Heart left ventricle (tissue), 16 donors: ENCODE results near the gene TOP3B. TPM values are rescaled to one million over a fixed set of nuclear protein-coding genes. Genes with fewer than 3 reads are reported as not detected.
"Not testable (repeated sequence)": the region's sequence is repeated elsewhere in the genome, so short reads cannot be mapped to it uniquely, and the experiment has no call there.

ENCODE experiments used
- ATAC-seq, 4 donors: fragments of 200-7000 bp; cut with Tn5 transposase; one replicate each; pipeline ENCODE4 v1.9.1; 2020 to 2022; ENCODE audit warnings: moderate library complexity in 4 of 4, mild to moderate bottlenecking in 3 of 4, moderate number of reproducible peaks in 1 of 4
- DNase-seq, 5 donors: peaks; one replicate each; pipeline ENCODE4 v3.0.0-alpha.2; 2020
- H3K27ac ChIP-seq, 12 donors: fragments of 200-600 bp; sonication (generic) in 4 of 12; one replicate each; pipeline versions ENCODE4 v1.5.0 to v1.8.0; 2016 to 2022; ENCODE audit warnings: mild to moderate bottlenecking in 2 of 12
- H3K27me3 ChIP-seq, 9 donors: fragments of 200-600 bp; sonication (generic) in 2 of 9; one replicate each; pipeline versions ENCODE4 v1.5.1 to v1.8.0; 2016 to 2022; ENCODE audit warnings: mild to moderate bottlenecking in 3 of 9
- H3K36me3 ChIP-seq, 9 donors: fragments of 200-600 bp; sonication (generic) in 2 of 9; one replicate each; pipeline versions ENCODE4 v1.5.0 to v1.8.0; 2018 to 2022; ENCODE audit warnings: mild to moderate bottlenecking in 2 of 9
- H3K4me1 ChIP-seq, 12 donors: fragments of 200-600 bp; sonication (generic) in 4 of 12; one replicate each; pipeline versions ENCODE4 v1.5.0 to v1.8.0; 2016 to 2022; ENCODE audit warnings: mild to moderate bottlenecking in 3 of 12
- H3K4me3 ChIP-seq, 12 donors: fragments of 200-600 bp; sonication (generic) in 4 of 12; one replicate each; pipeline versions ENCODE4 v1.5.0 to v1.8.0; 2017 to 2022; ENCODE audit warnings: mild to moderate bottlenecking in 9 of 12, moderate library complexity in 4 of 12
- H3K9me3 ChIP-seq, 12 donors: fragments of 200-600 bp; sonication (generic) in 4 of 12; one replicate each; pipeline versions ENCODE4 v1.5.0 to v1.8.0; 2016 to 2022; ENCODE audit warnings: mild to moderate bottlenecking in 1 of 12
- POLR2A ChIP-seq, 2 donors: fragments of 450-650 bp; IDR thresholded peaks; one replicate each; pipeline ENCODE4 v1.6.1; 2017; ENCODE audit warnings: antibody characterized with exemption in 2 of 2, mild to moderate bottlenecking in 2 of 2, moderate library complexity in 2 of 2
- WGBS, 4 donors: extraction: QIAGEN DNeasy Blood & Tissue Kit in 2 of 4; methylation state at CpG; one replicate each; pipeline versions ENCODE4 v1.1.5 to v1.1.7; 2013 to 2018; 5-methylcytosine and 5-hydroxymethylcytosine counted together
- intact Hi-C, 10 donors: fragments of 100-400 bp; cut with DNase I; formaldehyde crosslinking; loops; one replicate each; pipeline versions ENCODE4 v1.11.1 to v1.14.2; 2022
- polyA plus RNA-seq, 2 donors: library from polyadenylated mRNA; stranded (reverse); fragments of 200-250 nt; gene quantifications; one replicate each; pipeline ENCODE4 v1.2.3, GENCODE V29; 2013
- total RNA-seq, 9 donors: library from RNA; depleted of rRNA in 2 of 9; stranded (reverse); fragments of >200 nt in 2 of 9; fragmentation: NEBNext Ultra II Directional in 3 of 9; extraction: Animal tissue kit (Norgen Biotek cat#: 25700) in 3 of 9; gene quantifications; one replicate each; pipeline versions ENCODE4 v1.1.0 to v1.2.4, GENCODE V29; 2016 to 2023
- TF ChIP-seq, protein P1 (sequence below), 12 donors: fragments of 200-600 bp; sonication (generic) in 4 of 12; IDR thresholded peaks; one replicate each; pipeline versions ENCODE4 v1.5.0 to v1.8.0; 2018 to 2022; ENCODE audit warnings: antibody characterized with exemption in 12 of 12, mild to moderate bottlenecking in 5 of 12
- donor health status: ischemic (EF 13 %, LVEDD 7.1; RV severe dilation, severe dysfunction).
- donor health status: healthy with polysubstance abuse.
- donor health status: DM: no; HTN: yes; CAD: no.
- donor health status: DM: no; HTN: no; CAD: no.
- donor health status: ischemic (EF 25% LVEDD 6.9; RV normal size, moderate dysfunction).
- donor health status: ischemic (EF 25% LVEDD 5.7; RV mildly dilated, moderate dysfunction).
- donor health status: healthy.
- donor health status: DM: yes; HTN: yes; CAD: no.
- donor health status: ischemic (EF 35%, LVEDD 5.7; RV mildly dilated, moderate dysfunction).
- donor health status: nonischemic (EF 11% LVEDD 7.7; RV severe dilation, severe dysfunction).
- donor health status: DM: yes; HTN: yes; CAD: no.
- donor health status: PGD.
- donor health status: ischemic (EF 29% LVEDD 5.4; RV normal size, mild dysfunction).
- donor health status: nonischemic (EF 23%, LVEDD 6.1; RV moderate dilation, normal function).

TOP3B gene
- total and polyA plus RNA-seq, 11 donors = 9.5 to 12.9 (median 11.1) TPM

DNA sequence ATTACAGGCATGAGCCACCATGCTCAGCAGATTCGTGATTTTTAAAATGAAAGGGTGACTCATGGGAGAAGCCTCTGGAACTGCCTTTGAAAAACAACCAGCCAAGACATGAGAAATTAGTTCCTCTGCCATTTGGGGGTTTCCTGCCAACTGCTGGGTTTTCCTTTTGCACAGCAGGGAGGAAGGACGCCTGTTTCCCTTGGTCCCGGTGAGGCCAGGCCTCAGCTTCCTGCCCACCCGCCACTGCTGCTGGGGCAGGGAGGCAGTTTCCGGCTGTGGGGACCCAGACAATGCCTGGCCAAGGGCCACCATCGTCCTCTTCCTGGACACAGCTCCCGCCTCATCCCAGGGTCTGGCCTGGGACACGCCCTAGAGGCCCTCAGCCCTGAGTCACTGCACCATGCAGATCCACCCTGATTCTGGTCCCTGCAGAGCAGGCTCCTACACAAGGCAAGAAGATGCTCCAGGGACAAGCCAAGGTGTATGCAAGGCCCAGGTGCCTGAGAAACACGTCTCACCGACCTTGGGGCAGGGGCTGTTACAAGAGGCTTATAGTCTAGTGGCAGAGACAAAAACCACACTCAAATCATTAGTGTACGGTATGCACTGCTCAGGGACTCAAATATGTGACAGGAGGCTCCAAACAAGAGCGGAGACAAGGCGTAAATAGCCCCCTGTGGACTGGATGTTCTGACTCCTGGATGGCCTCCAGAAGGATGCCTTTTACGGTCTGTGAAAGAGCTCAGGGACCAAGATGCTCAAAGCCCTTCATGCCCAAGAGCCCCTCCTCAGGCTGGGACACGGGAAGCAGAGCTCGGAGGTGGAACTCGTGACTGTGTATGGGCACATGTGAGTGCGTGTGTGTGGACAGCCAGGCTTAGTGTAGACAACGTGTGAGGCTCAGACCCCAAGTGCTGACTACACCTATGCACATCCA is 39.9 kb downstream of the TOP3B start:
- intact Hi-C loops = no loop called here
- peak overlapping the region; percentile 45 to 98 (median 96) for H3K27ac ChIP-seq
- peak overlapping the region in 2 of 12 donors; percentile 3 to 4 for H3K4me3 ChIP-seq
- peak; percentile 90 to 95 (median 93) for DNase-seq
- TF ChIP-seq, protein P1, sequence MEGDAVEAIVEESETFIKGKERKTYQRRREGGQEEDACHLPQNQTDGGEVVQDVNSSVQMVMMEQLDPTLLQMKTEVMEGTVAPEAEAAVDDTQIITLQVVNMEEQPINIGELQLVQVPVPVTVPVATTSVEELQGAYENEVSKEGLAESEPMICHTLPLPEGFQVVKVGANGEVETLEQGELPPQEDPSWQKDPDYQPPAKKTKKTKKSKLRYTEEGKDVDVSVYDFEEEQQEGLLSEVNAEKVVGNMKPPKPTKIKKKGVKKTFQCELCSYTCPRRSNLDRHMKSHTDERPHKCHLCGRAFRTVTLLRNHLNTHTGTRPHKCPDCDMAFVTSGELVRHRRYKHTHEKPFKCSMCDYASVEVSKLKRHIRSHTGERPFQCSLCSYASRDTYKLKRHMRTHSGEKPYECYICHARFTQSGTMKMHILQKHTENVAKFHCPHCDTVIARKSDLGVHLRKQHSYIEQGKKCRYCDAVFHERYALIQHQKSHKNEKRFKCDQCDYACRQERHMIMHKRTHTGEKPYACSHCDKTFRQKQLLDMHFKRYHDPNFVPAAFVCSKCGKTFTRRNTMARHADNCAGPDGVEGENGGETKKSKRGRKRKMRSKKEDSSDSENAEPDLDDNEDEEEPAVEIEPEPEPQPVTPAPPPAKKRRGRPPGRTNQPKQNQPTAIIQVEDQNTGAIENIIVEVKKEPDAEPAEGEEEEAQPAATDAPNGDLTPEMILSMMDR (IDR thresholded peaks at IDR 0.05) = no peak
- TF ChIP-seq POLR2A (IDR thresholded peaks at IDR 0.05) = no peak
- H3K27me3 ChIP-seq = no peaks in the 10 kb centered on the region
- H3K4me1 ChIP-seq = peaks cover 38 to 99% (median 85%) of the 10 kb centered on the region in 12 donors
- 20 to 47% (median 29%) methylated on average over 18 to 19 of the region's 19 CpGs for WGBS, 4 donors
- peaks cover 0 to 30% (median 20%) of the 10 kb centered on the region in 9 donors for H3K36me3 ChIP-seq
- no peaks in the 10 kb centered on the region for H3K9me3 ChIP-seq
- peak; percentile 52 to 71 (median 62) for ATAC-seq

- ATAC-seq = no peak
- Histone ChIP-seq H3K4me3 (no peak overlapping the region), H3K4me1 (peaks cover 42 to 99% (median 85%) of the 10 kb centered on the region in 12 donors), H3K27ac (peak overlapping the region; percentile 45 to 98 (median 96)), H3K36me3 (peaks cover 0 to 30% (median 20%) of the 10 kb centered on the region in 9 donors), H3K27me3 (no peaks in the 10 kb centered on the region), H3K9me3 (no peaks in the 10 kb centered on the region)
- TF ChIP-seq, protein P1 (IDR thresholded peaks at IDR 0.05) = no peak
- no peak for TF ChIP-seq POLR2A (IDR thresholded peaks at IDR 0.05)
- DNase-seq = no peak
- WGBS, 4 donors = 66 to 80% (median 78%) methylated on average over 8 of the region's 8 CpGs
- intact Hi-C loops = no loop called here
These were observed 40.7 kb downstream of the TOP3B start for GRCh38 chr22:21941921-21942320.

DNA sequence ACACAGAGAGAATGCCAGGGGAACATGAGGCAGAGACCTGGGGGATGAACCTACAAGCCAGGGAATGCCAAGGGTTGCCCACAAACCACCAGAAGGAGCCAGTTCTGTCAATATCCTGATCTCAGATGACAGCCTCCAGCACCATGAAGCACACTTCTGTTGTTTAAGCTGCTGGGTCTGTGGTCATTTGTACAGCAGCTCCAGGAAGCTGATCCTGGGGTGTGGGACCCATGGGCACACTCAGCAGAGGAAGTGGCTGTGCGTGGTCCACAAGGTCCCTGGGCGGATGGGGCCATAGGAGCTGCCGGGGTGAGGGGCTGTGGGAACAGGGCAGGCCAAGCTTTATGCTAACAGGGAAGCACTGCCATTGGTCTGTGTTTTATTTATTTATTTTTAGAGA is 42.1 kb downstream of the TOP3B start:
- intact Hi-C loops = no loop called here
- Histone ChIP-seq H3K27ac (peak overlapping the region; percentile 88 to 98 (median 96)), H3K36me3 (peaks cover 0 to 36% (median 24%) of the 10 kb centered on the region in 9 donors), H3K27me3 (no peaks in the 10 kb centered on the region), H3K9me3 (no peaks in the 10 kb centered on the region), H3K4me1 (peaks cover 40 to 98% (median 85%) of the 10 kb centered on the region in 12 donors), H3K4me3 (no peak overlapping the region)
- TF ChIP-seq POLR2A (IDR thresholded peaks at IDR 0.05) = no peak
- TF ChIP-seq, protein P1 (IDR thresholded peaks at IDR 0.05) = no peak
- no peak for ATAC-seq
- DNase-seq = peak in 2 of 5 donors; percentile 12 to 53
- WGBS, 4 donors = 63 to 77% (median 67%) methylated on average over 3 of the region's 3 CpGs

GRCh38 chr22:21939935-21940334 is 42.7 kb downstream of the TOP3B start:
- peaks cover 40 to 98% (median 87%) of the 10 kb centered on the region in 12 donors for H3K4me1 ChIP-seq

More at GRCh38 chr22:21939935-21940334, 42.7 kb downstream of the TOP3B start:
- DNase-seq, H3K27me3 ChIP-seq, ATAC-seq, H3K9me3 ChIP-seq: not testable (repeated sequence)
- intact Hi-C loops = loop anchor here in 9 of 10 donors (1.0 to 10.0 kb wide), 11 partner anchors 9 to 228 kb away; partner anchors contain the start of genes MAPK1 (in 2 of the 9), PPM1F (in 1 of the 9) and TOP3B (in 1 of the 9)
- Histone ChIP-seq H3K27ac (peak overlapping the region; percentile 88 to 98 (median 96)), H3K36me3 (peaks cover 0 to 36% (median 24%) of the 10 kb centered on the region in 9 donors), H3K4me3 (peak overlapping the region in 1 of 12 donors; percentile 66)
- 70 to 79% (median 72%) methylated on average over 5 of the region's 5 CpGs for WGBS, 4 donors
